Endodermal cell (in vitro differentiated cells): Measurements from ENCODE around the gene TRDN. TPM values are rescaled to one million over a fixed set of nuclear protein-coding genes. Genes with fewer than 3 reads are reported as not detected.

Experiments used
- DNase-seq: peaks from one replicate; pipeline ENCODE4 v3.0.0-alpha.2; 2017
- H3K27ac ChIP-seq: 2 replicates; pipeline ENCODE4 v1.5.1; 2013; ENCODE audit warnings: mild to moderate bottlenecking, low read depth, low read length, moderate library complexity
- H3K27me3 ChIP-seq: 2 replicates; pipeline ENCODE4 v1.6.1; 2013; ENCODE audit warnings: mild to moderate bottlenecking, low read length, moderate library complexity; ENCODE audit not compliant: insufficient read depth, control insufficient read depth, poor library complexity, severe bottlenecking
- H3K36me3 ChIP-seq: 2 replicates; pipeline ENCODE4 v1.7.0; 2013; ENCODE audit warnings: mild to moderate bottlenecking, low read length, moderate library complexity; ENCODE audit not compliant: control insufficient read depth, insufficient read depth
- H3K4me1 ChIP-seq: one replicate; pipeline ENCODE4 v1.7.0; 2013; ENCODE audit warnings: low read length; ENCODE audit not compliant: control insufficient read depth, insufficient read depth
- H3K4me3 ChIP-seq: 2 replicates; pipeline ENCODE4 v1.5.1; 2013; ENCODE audit warnings: mild to moderate bottlenecking, low read length, moderate library complexity
- H3K9ac ChIP-seq: 2 replicates; pipeline ENCODE4 v1.6.1; 2013; ENCODE audit warnings: mild to moderate bottlenecking, low read length, moderate library complexity; ENCODE audit not compliant: poor library complexity, severe bottlenecking; ENCODE audit errors: extremely low read depth
- H3K9me3 ChIP-seq: 2 replicates; pipeline ENCODE4 v1.6.1; 2013; ENCODE audit warnings: mild to moderate bottlenecking, low read length, moderate library complexity; ENCODE audit not compliant: control insufficient read depth
- H3K27ac Mint-ChIP-seq: 2 replicates; pipeline ENCODE4 v1.8.0; 2020; ENCODE audit warnings: mixed read lengths
- H3K27me3 Mint-ChIP-seq: 2 replicates; pipeline ENCODE4 v1.8.0; 2021; ENCODE audit warnings: mild to moderate bottlenecking, mixed read lengths; ENCODE audit not compliant: insufficient read depth
- H3K36me3 Mint-ChIP-seq: 2 replicates; pipeline ENCODE4 v1.8.0; 2020; ENCODE audit warnings: low read depth, mixed read lengths
- H3K4me1 Mint-ChIP-seq: 2 replicates; pipeline ENCODE4 v1.8.0; 2020; ENCODE audit warnings: mixed read lengths
- H3K4me3 Mint-ChIP-seq: 2 replicates; pipeline ENCODE4 v1.8.0; 2020; ENCODE audit warnings: mild to moderate bottlenecking, moderate library complexity, mixed read lengths
- H3K9me3 Mint-ChIP-seq: 2 replicates; pipeline ENCODE4 v1.8.0; 2020; ENCODE audit warnings: mild to moderate bottlenecking, mixed read lengths
- WGBS, 2 experiments: methylation state at CpG; one replicate each; pipeline versions ENCODE4 v1.1.5 to v1.1.7; 2013; ENCODE audit warnings: missing lambda C conversion rate in 2 of 2, mixed read lengths in 1 of 2; ENCODE audit not compliant: insufficient coverage in 1 of 2, insufficient read length in 1 of 2; 5-methylcytosine and 5-hydroxymethylcytosine counted together
- total RNA-seq, 2 donors: library from RNA; stranded (reverse); fragmentation: NEBNext Ultra II Directional in 1 of 2; extraction: Animal tissue kit (Norgen Biotek cat#: 25700) in 1 of 2; gene quantifications; 2 replicates in 1 of 2; 3 replicates in 1 of 2; pipeline ENCODE4 v1.2.1, GENCODE V29; 2021
- TF ChIP-seq, protein P1 (sequence below): fragments of 200-600 bp; sonication (generic); conservative IDR thresholded peaks from 2 replicates; pipeline ENCODE4 v1.5.0; 2021; ENCODE audit warnings: antibody characterized with exemption, mild to moderate bottlenecking

The TRDN gene
- total RNA-seq, 2 donors from 2014 or later = 74.4 to 136 TPM

DNA sequence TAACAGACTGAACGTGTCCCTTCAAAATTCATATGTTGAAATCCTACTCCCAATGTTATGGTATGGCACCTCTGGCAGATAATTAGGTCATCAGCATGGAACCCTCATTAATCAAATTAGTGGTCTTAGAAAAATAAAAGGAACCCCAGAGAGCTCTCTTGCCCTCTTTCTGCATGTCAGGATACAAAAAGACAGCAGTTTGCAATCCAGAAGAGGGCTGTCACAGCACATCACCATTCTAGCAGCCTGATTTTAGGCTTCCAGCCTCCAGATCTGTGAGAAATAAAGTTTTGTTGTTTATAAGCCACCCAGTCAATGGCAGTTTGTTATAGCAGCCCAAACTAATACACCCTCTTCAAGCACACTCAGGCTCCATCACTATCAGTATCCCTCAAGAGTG is 292.9 kb downstream of the TRDN start:
- no peak overlapping the region for H3K4me3 ChIP-seq
- no peaks in the 10 kb centered on the region for H3K36me3 ChIP-seq

DNA sequence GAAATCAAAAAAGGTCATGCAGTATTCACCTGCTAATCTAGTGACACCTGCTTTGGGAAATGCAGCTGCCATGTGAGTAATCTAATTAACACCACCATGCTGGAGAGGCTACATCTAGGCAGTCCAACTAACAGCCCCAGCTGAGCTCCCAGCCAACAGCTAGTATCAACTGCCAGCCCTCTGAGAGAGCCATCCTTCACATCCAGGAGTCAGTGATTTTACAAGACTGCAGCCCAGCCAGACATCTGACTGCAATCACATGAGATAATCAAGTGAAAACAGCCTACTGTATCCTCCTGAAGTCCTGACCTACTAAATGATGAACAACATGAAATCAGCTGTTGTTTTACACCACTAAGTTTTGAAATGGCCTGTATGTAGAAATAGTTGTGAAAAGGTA is 298.4 kb downstream of the TRDN start:
- no peak overlapping the region for H3K4me3 Mint-ChIP-seq
- no peaks in the 10 kb centered on the region for H3K9me3 Mint-ChIP-seq
- H3K4me1 Mint-ChIP-seq = no peaks in the 10 kb centered on the region
- H3K27ac Mint-ChIP-seq = no peak overlapping the region
- H3K36me3 Mint-ChIP-seq = no peaks in the 10 kb centered on the region
- H3K36me3 ChIP-seq = no peaks in the 10 kb centered on the region
- TF ChIP-seq, protein P1, sequence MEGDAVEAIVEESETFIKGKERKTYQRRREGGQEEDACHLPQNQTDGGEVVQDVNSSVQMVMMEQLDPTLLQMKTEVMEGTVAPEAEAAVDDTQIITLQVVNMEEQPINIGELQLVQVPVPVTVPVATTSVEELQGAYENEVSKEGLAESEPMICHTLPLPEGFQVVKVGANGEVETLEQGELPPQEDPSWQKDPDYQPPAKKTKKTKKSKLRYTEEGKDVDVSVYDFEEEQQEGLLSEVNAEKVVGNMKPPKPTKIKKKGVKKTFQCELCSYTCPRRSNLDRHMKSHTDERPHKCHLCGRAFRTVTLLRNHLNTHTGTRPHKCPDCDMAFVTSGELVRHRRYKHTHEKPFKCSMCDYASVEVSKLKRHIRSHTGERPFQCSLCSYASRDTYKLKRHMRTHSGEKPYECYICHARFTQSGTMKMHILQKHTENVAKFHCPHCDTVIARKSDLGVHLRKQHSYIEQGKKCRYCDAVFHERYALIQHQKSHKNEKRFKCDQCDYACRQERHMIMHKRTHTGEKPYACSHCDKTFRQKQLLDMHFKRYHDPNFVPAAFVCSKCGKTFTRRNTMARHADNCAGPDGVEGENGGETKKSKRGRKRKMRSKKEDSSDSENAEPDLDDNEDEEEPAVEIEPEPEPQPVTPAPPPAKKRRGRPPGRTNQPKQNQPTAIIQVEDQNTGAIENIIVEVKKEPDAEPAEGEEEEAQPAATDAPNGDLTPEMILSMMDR = no peak
- H3K9ac ChIP-seq = no peak overlapping the region
- no peak overlapping the region for H3K4me3 ChIP-seq
- no peak for DNase-seq
- H3K9me3 ChIP-seq = no peaks in the 10 kb centered on the region
- H3K27me3 ChIP-seq = no peaks in the 10 kb centered on the region
- no peak overlapping the region for H3K27ac ChIP-seq
- no peaks in the 10 kb centered on the region for H3K4me1 ChIP-seq
- H3K27me3 Mint-ChIP-seq = no peaks in the 10 kb centered on the region

More for the DNA sequence above, 292.9 kb downstream of the TRDN start:
- H3K27ac Mint-ChIP-seq = no peak overlapping the region
- no peaks in the 10 kb centered on the region for H3K4me1 ChIP-seq
- H3K9me3 ChIP-seq = no peaks in the 10 kb centered on the region
- no peaks in the 10 kb centered on the region for H3K27me3 ChIP-seq
- no peaks in the 10 kb centered on the region for H3K36me3 Mint-ChIP-seq
- H3K9ac ChIP-seq = no peak overlapping the region
- no peaks in the 10 kb centered on the region for H3K9me3 Mint-ChIP-seq
- H3K27me3 Mint-ChIP-seq = peaks cover 4% of the 10 kb centered on the region
- H3K27ac ChIP-seq = no peak overlapping the region
- TF ChIP-seq, protein P1 = no peak
- no peak overlapping the region for H3K4me3 Mint-ChIP-seq
- H3K4me1 Mint-ChIP-seq = no peaks in the 10 kb centered on the region
- WGBS, 2 experiments = 83 to 100% methylated on average over 1 of the region's 1 CpG
- no peak for DNase-seq

DNA sequence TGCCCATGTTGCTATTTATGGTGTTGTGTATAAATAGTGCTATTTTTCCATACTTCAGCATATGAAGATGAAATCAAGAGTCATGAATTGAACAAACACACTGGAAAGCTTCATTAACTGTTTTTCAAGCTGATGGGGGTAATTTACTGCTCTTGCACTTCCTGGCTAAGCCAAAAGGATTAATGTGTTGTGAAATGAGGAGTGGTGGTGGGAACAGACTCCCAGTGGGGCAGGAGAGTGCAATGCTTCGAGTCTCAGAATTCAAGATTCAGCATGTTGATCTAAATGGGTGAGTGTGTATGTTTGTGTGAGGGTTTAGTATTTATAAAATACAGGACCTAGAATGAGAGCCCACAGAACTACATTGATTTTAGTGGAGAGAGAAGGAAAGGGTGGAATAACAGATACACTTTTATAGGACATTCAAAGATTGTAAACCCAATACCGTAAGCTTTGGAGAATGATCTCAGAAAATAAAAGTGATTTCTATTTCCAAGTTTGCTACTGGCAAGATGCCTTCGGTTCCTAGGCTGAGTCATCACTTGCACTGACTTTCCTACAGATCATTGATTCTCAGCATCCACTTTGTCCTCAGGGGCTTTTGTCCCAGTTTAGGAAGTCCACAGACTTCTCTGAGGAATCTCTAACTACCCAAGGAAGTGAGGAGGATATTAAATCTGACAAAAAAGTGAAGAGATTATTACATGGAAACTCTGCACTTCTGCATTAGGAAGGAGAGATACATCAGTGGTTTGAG is 303.6 kb downstream of the TRDN start:
- no peak overlapping the region for H3K4me3 ChIP-seq
- no peak overlapping the region for H3K9ac ChIP-seq
- Mint-ChIP-seq H3K27ac (no peak overlapping the region), H3K27me3 (peaks cover 3% of the 10 kb centered on the region), H3K36me3 (no peaks in the 10 kb centered on the region), H3K4me3 (no peak overlapping the region), H3K4me1 (no peaks in the 10 kb centered on the region), H3K9me3 (peaks cover 2% of the 10 kb centered on the region)
- H3K9me3 ChIP-seq = no peaks in the 10 kb centered on the region
- no peaks in the 10 kb centered on the region for H3K4me1 ChIP-seq
- H3K27ac ChIP-seq = no peak overlapping the region
- no peaks in the 10 kb centered on the region for H3K36me3 ChIP-seq
- DNase-seq = no peak
- TF ChIP-seq, protein P1 = no peak
- H3K27me3 ChIP-seq = no peaks in the 10 kb centered on the region
- WGBS, 2 experiments = 88 to 94% methylated on average over 3 of the region's 3 CpGs
